Measurements from ENCODE around the gene M1AP. TPM values are rescaled to one million over a fixed set of nuclear protein-coding genes. Genes with fewer than 3 reads are reported as not detected.

M1AP gene
- total RNA-seq, 1 experiment from 2014 or later, result 7.6 TPM

DNA sequence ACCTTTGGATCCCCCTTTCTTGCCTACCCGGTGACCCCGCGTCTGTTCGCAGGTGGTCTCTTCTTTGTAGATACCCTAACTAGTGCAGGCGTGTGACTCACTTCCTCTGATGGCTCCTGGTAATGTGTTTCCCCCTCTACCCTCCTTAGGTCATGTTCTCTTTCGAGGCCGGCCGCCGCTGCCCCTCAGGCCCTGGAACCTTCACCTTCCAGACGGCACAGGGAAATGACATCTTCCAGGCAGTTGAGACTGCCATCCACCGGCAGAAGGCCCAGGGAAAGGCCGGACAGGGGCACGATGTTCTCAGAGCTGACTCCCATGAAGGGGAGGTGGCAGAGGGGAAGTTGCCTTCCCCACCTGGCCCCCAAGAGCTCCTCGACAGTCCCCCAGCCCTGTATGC, 92.0 kb downstream of the M1AP start:
- H4K91ac ChIP-seq (ENCODE audit: insufficient read length, low read depth, low read length), result no peak overlapping the region
- H3T11ph ChIP-seq (ENCODE audit: low read length), result no peak overlapping the region
- no peak overlapping the region for H2AK5ac ChIP-seq (ENCODE audit: insufficient read length, low read length)
- Mint-ChIP-seq H3K27me3 (ENCODE audit: low read depth) (peaks cover 48% of the 10 kb centered on the region), H3K9me3 (no peaks in the 10 kb centered on the region), H3K4me1 (peaks cover 24 to 30% of the 10 kb centered on the region in 2 experiments), H3K4me3 (peak overlapping the region; percentile 92 to 93; a peak in 4 of 5 replicates), H3K36me3 (ENCODE audit: insufficient read depth in 1 of 3, low read depth in 3 of 3) (peaks cover 0 to 23% (median 15%) of the 10 kb centered on the region in 3 experiments; a peak in 6 of 7 replicates), H3K27ac (no peak overlapping the region; a peak in 1 of 7 replicates)
- no peaks in the 10 kb centered on the region for H3K9me3 ChIP-seq (ENCODE audit: control insufficient read depth, low read depth, low read length)
- no peak overlapping the region for H4K5ac ChIP-seq (ENCODE audit: insufficient read length, low read depth, low read length)
- no peak for DNase-seq
- no CpG with 5 or more reads among the region's 14 CpGs for WGBS (ENCODE audit: extremely low coverage, insufficient read length, low lambda C conversion rate)
- H4K20me1 ChIP-seq (ENCODE audit: control insufficient read depth, insufficient read depth, insufficient read length), result no peaks in the 10 kb centered on the region
- H2BK12ac ChIP-seq (ENCODE audit: insufficient read length, low read depth, low read length), result no peak overlapping the region
- H3K4ac ChIP-seq (ENCODE audit: low read depth, low read length), result no peak overlapping the region
- H3K23me2 ChIP-seq (ENCODE audit: insufficient read length, low read depth, low read length, poor library complexity, severe bottlenecking), result peaks cover 20% of the 10 kb centered on the region
- no peak overlapping the region for H3K4me2 ChIP-seq (ENCODE audit: insufficient read depth, insufficient read length, low read length)
- H3K56ac ChIP-seq (ENCODE audit: insufficient read length, low read depth, low read length), result no peak overlapping the region
- no peak overlapping the region for H3K9ac ChIP-seq (ENCODE audit: extremely low read depth, insufficient read length, low read length)
- TF ChIP-seq, protein P1, sequence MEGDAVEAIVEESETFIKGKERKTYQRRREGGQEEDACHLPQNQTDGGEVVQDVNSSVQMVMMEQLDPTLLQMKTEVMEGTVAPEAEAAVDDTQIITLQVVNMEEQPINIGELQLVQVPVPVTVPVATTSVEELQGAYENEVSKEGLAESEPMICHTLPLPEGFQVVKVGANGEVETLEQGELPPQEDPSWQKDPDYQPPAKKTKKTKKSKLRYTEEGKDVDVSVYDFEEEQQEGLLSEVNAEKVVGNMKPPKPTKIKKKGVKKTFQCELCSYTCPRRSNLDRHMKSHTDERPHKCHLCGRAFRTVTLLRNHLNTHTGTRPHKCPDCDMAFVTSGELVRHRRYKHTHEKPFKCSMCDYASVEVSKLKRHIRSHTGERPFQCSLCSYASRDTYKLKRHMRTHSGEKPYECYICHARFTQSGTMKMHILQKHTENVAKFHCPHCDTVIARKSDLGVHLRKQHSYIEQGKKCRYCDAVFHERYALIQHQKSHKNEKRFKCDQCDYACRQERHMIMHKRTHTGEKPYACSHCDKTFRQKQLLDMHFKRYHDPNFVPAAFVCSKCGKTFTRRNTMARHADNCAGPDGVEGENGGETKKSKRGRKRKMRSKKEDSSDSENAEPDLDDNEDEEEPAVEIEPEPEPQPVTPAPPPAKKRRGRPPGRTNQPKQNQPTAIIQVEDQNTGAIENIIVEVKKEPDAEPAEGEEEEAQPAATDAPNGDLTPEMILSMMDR (conservative IDR thresholded peaks at IDR 0.05), result no peak
- H4K8ac ChIP-seq (replicated peaks; ENCODE audit: insufficient read length, low read depth, low read length), result no peak overlapping the region
- no peak overlapping the region for H3K18ac ChIP-seq (ENCODE audit: insufficient read length, low read depth, low read length)
- H3K27me3 ChIP-seq (ENCODE audit: insufficient read depth, low read length), result no peaks in the 10 kb centered on the region; the same call in 1 of the 2 replicates
- no peak overlapping the region for H3K27ac ChIP-seq (ENCODE audit: insufficient read length, low read depth, low read length)
- no peak overlapping the region for H2BK15ac ChIP-seq (ENCODE audit: low read depth, low read length)
- H3K14ac ChIP-seq (ENCODE audit: insufficient read depth, low read length), result no peak overlapping the region
- no peak overlapping the region for H3K23ac ChIP-seq (ENCODE audit: insufficient read length, low read depth, low read length)
- H3K79me2 ChIP-seq (ENCODE audit: insufficient read depth, low read length), result no peaks in the 10 kb centered on the region
- H2AFZ ChIP-seq (ENCODE audit: low read length), result no peak overlapping the region
- no peak overlapping the region for H2BK20ac ChIP-seq (ENCODE audit: low read depth, low read length, poor library complexity, severe bottlenecking)
- no peak overlapping the region for H2BK5ac ChIP-seq (ENCODE audit: insufficient read length, low read length)
- 0 out of 2 replicates have a peak, but pooled peaks cover 5% of the 10 kb centered on the region for H3K4me1 ChIP-seq (ENCODE audit: insufficient read depth, low read length)
- H3K79me1 ChIP-seq (ENCODE audit: insufficient read depth, low read depth, low read length, poor library complexity, severe bottlenecking), result no peaks in the 10 kb centered on the region
- H2BK120ac ChIP-seq (ENCODE audit: low read depth, low read length, poor library complexity, severe bottlenecking), result no peak overlapping the region
